GM12878 (cell line): ENCODE results near the gene TPM4. TPM values are rescaled to one million over a fixed set of nuclear protein-coding genes. Genes with fewer than 3 reads are reported as not detected.
A peak's percentile ranks its signal among the peaks of the same experiment; 100 is the strongest.

Experiments
- ATAC-seq: fragments of 200-7000 bp; cut with Tn5 transposase; 3 replicates; pipeline ENCODE4 v1.9.1; 2020; ENCODE audit warnings: mild to moderate bottlenecking, moderate library complexity
- Bru-seq: library from RNA; stranded (reverse); fragments of 400-500 nt; gene quantifications from one replicate; lab custom pipeline; 2021; lab: Mats Ljungman, UMichigan
- BruChase-seq, 2 experiments: library from RNA; stranded (reverse); fragments of 400-500 nt; gene quantifications; one replicate each; lab custom pipeline; 2021; lab: Mats Ljungman, UMichigan
- BruUV-seq: library from RNA; stranded (reverse); fragments of 400-500 nt; replicated peaks from 2 replicates; lab custom pipeline; 2021; lab: Mats Ljungman, UMichigan
- CTCF ChIA-PET: fragments of 300-600 bp; sonication (Branson Sonifier 250); formaldehyde crosslinking; extraction: SDS; loops from one replicate; lab custom pipeline; 2021; ENCODE audit warnings: inconsistent platforms; lab: Yijun Ruan, JAX
- POLR2A ChIA-PET: fragments of 350-600 bp; formaldehyde crosslinking; extraction: SDS; loops from one replicate; lab custom pipeline; 2021; ENCODE audit warnings: inconsistent platforms; lab: Charles Lee
- RAD21 ChIA-PET: fragments of 300-600 bp; sonication (Branson Sonifier 250); formaldehyde crosslinking; loops from one replicate; lab custom pipeline; 2023; ENCODE audit warnings: antibody characterized with exemption; ENCODE audit not compliant: unreplicated experiment; lab: Charles Lee
- SMC1A ChIA-PET: fragments of 300-600 bp; sonication (Branson Sonifier 250); formaldehyde crosslinking; loops from one replicate; lab custom pipeline; 2023; ENCODE audit not compliant: unreplicated experiment, uncharacterized antibody; lab: Charles Lee
- DNase-seq: peaks from one replicate; pipeline ENCODE4 v3.0.0-alpha.2; 2011; ENCODE audit warnings: low read depth, low spot score
- FAIRE-seq: peaks from 3 replicates; lab custom pipeline; 2011; peaks lifted over from hg19 to GRCh38; lab: Jason Lieb, UNC
- H2AFZ ChIP-seq: 2 replicates; pipeline ENCODE4 v1.6.0; 2011; ENCODE audit warnings: low read depth, low read length, control low read depth; ENCODE audit not compliant: control insufficient read depth
- H3K27ac ChIP-seq: 2 replicates; pipeline ENCODE4 v1.5.1; 2011; ENCODE audit warnings: control low read depth; ENCODE audit not compliant: control insufficient read depth, insufficient read depth
- H3K27me3 ChIP-seq, 2 experiments: replicated peaks in 1 of 2; 2 replicates each; pipeline versions ENCODE4 v1.6.0 to v1.6.1; 2011; ENCODE audit warnings: low read length in 1 of 2; ENCODE audit not compliant: control insufficient read depth in 2 of 2, insufficient read depth in 2 of 2
- H3K36me3 ChIP-seq, 2 experiments: 2 replicates each; pipeline ENCODE4 v1.5.1; 2011; ENCODE audit warnings: low read length in 1 of 2; ENCODE audit not compliant: control insufficient read depth in 2 of 2, insufficient read depth in 2 of 2
- H3K4me1 ChIP-seq: 2 replicates; pipeline ENCODE4 v1.6.1; 2011; ENCODE audit warnings: mild to moderate bottlenecking, low read length, moderate library complexity, mixed read lengths; ENCODE audit not compliant: control insufficient read depth, insufficient read depth
- H3K4me2 ChIP-seq: 2 replicates; pipeline ENCODE4 v1.6.0; 2011; ENCODE audit warnings: control low read depth; ENCODE audit not compliant: control insufficient read depth, insufficient read depth
- H3K4me3 ChIP-seq: fragments of 200-600 bp; sonication (generic); 2 replicates; pipeline ENCODE4 v1.5.1; 2016
- H3K79me2 ChIP-seq: 2 replicates; pipeline ENCODE4 v1.6.0; 2011; ENCODE audit warnings: low read length; ENCODE audit not compliant: control insufficient read depth, insufficient read depth
- H3K9ac ChIP-seq: 2 replicates; pipeline ENCODE4 v1.8.0; 2011; ENCODE audit warnings: low read length, control low read depth, mixed read lengths; ENCODE audit not compliant: control insufficient read depth, insufficient read depth
- H3K9me3 ChIP-seq: replicated peaks from 3 replicates; pipeline ENCODE4 v1.5.1; 2011; ENCODE audit warnings: mild to moderate bottlenecking, low read length; ENCODE audit not compliant: control insufficient read depth, insufficient read depth
- H4K20me1 ChIP-seq: 2 replicates; pipeline ENCODE4 v1.6.0; 2011; ENCODE audit not compliant: control insufficient read depth, insufficient read depth
- CEBPZ ChIP-seq: fragments of 150-350 bp; IDR thresholded peaks from 2 replicates; pipeline ENCODE4 v1.6.1; 2016; ENCODE audit warnings: low read depth, low read length
- HDAC6 ChIP-seq: fragments of 200-600 bp; sonication (generic); IDR thresholded peaks from one replicate; pipeline ENCODE4 v1.8.0; 2017; ENCODE audit warnings: antibody characterized with exemption; ENCODE audit not compliant: unreplicated experiment
- HDGF ChIP-seq: fragments of 450-650 bp; IDR thresholded peaks from 2 replicates; pipeline ENCODE4 v1.6.1; 2016; ENCODE audit warnings: antibody characterized with exemption
- IKZF2 ChIP-seq, 2 experiments: fragments of 450-650 bp; IDR thresholded peaks; 2 replicates each; pipeline ENCODE4 v1.6.1; 2017; ENCODE audit warnings: mild to moderate bottlenecking in 2 of 2, moderate library complexity in 2 of 2
- PAX5 ChIP-seq: IDR thresholded peaks from 2 replicates; pipeline ENCODE4 v1.6.1; 2011; ENCODE audit warnings: low read depth, low read length, borderline replicate concordance
- PBX3 ChIP-seq: IDR thresholded peaks from 2 replicates; pipeline ENCODE4 v1.6.1; 2011; ENCODE audit warnings: mild to moderate bottlenecking, low read depth, low read length, moderate library complexity; ENCODE audit not compliant: insufficient replicate concordance
- PKNOX1 ChIP-seq: fragments of 450-650 bp; IDR thresholded peaks from 2 replicates; pipeline ENCODE4 v1.6.1; 2016; ENCODE audit warnings: mild to moderate bottlenecking
- SMAD5 ChIP-seq: IDR thresholded peaks from 2 replicates; pipeline ENCODE4 v1.6.1; 2016; ENCODE audit warnings: antibody characterized with exemption, low read depth
- TAF1 ChIP-seq: IDR thresholded peaks from 2 replicates; pipeline ENCODE4 v1.6.1; 2011; ENCODE audit warnings: mild to moderate bottlenecking, low read depth, low read length, borderline replicate concordance
- TCF12 ChIP-seq: IDR thresholded peaks from 2 replicates; pipeline ENCODE4 v1.6.1; 2011; ENCODE audit warnings: low read depth, mild to moderate bottlenecking, low read length
- WGBS: methylation state at CpG from one replicate; pipeline ENCODE4 v1.1.6; 2016; ENCODE audit warnings: low lambda C conversion rate; ENCODE audit not compliant: insufficient replicate concordance, insufficient coverage; ENCODE audit errors: missing lambda C conversion rate; 5-methylcytosine and 5-hydroxymethylcytosine counted together
- in situ Hi-C: fragments of 300-500 bp; cut with MboI; formaldehyde crosslinking; loops from 9 replicates; pipeline ENCODE4 v1.14.3; 2018; ENCODE audit warnings: mixed read lengths
- intact Hi-C: fragments of 100-400 bp; cut with micrococcal nuclease; formaldehyde crosslinking; loops from one replicate; pipeline ENCODE4 v1.14.2; 2022; ENCODE audit not compliant: unreplicated experiment
- long read RNA-seq, 2 experiments: library from polyadenylated mRNA; unstranded; transcript quantifications; one replicate each; pipeline ENCODE4 v2.0.0, GENCODE V29; 2019 to 2020
- polyA minus RNA-seq, 3 experiments: library from RNA; depleted of rRNA, polyadenylated mRNA; stranded (reverse); fragments of >200 nt; gene quantifications; 2 replicates each; pipeline ENCODE4 v1.2.3, GENCODE V29; 2011
- polyA plus RNA-seq, 11 experiments: library from polyadenylated mRNA; depleted of rRNA in 4 of 11; unstranded in 6 of 11; stranded (reverse) in 5 of 11; fragments of >200 nt; fragmentation: Nextera tagmentation in 4 of 11; fragmentation: Illumina TruSeq in 1 of 11; extraction: Ambion mirVana in 4 of 11; extraction: Trizol in 1 of 11; gene quantifications; 1 replicate in 1 of 11; 2 replicates in 10 of 11; pipeline versions ENCODE4 v1.2.1 to v1.2.3, GENCODE V29; 2011 to 2016; ENCODE audit warnings: inconsistent platforms in 2 of 11, missing spikeins in 2 of 11, low read depth in 1 of 11
- total RNA-seq, 4 experiments: library from RNA; depleted of rRNA in 3 of 4; stranded (reverse); fragments of >200 nt in 3 of 4; fragmentation: Illumina TruSeq in 1 of 4; extraction: Trizol in 1 of 4; gene quantifications; 2 replicates each; pipeline versions ENCODE4 v1.2.1 to v1.2.3, GENCODE V29; 2013 to 2021

TPM4 gene
- total RNA-seq (2013; cell fraction: nucleolus; rRNA removed), result 161 and 178 TPM in 2 replicates
- total RNA-seq (2014; rRNA removed) (413 and 473 TPM in 2 replicates), total RNA-seq (2014; rRNA removed; fragmentation: Illumina TruSeq; extraction: Trizol) (513 and 542 TPM in 2 replicates), total RNA-seq (2021) (338 and 361 TPM in 2 replicates), polyA plus RNA-seq (2011; rRNA removed) (387 and 534 TPM in 2 replicates), polyA plus RNA-seq (2014; fragmentation: Illumina TruSeq; extraction: Trizol) (620 and 767 TPM in 2 replicates), polyA plus RNA-seq (2014; fragmentation: Nextera tagmentation; extraction: Ambion mirVana) (100 to 1,000 TPM; 183 to 194 TPM), polyA plus RNA-seq (2014; rRNA removed) (387 and 401 TPM in 2 replicates), polyA plus RNA-seq (2016; fragmentation: Nextera tagmentation; extraction: Ambion mirVana) (100 to 1,000 TPM; 469 to 473 TPM), polyA minus RNA-seq (2011; rRNA and poly(A)+ RNA removed) (142 and 153 TPM in 2 replicates), Bru-seq, nascent RNA (percentile 97 among the genes with signal in this experiment), BruChase-seq, experiment 1, labeled RNA remaining after a 6-hour chase (percentile 99 among the genes with signal in this experiment), BruChase-seq, experiment 2, labeled RNA remaining after a 2-hour chase (percentile 97 among the genes with signal in this experiment)
- 212 TPM for polyA plus RNA-seq (2011; ENCODE audit: low read depth)
- polyA plus RNA-seq (2011; cell fraction: cytosol; rRNA removed), result 210 and 246 TPM in 2 replicates
- 84.6 and 156 TPM in 2 replicates for polyA plus RNA-seq (2011; cell fraction: nucleus; rRNA removed)
- 261 and 281 TPM in 2 replicates for polyA plus RNA-seq (2012)
- polyA minus RNA-seq (2011; cell fraction: cytosol; rRNA and poly(A)+ RNA removed), result 99.6 and 122 TPM in 2 replicates
- 45.9 and 97.4 TPM in 2 replicates for polyA minus RNA-seq (2011; cell fraction: nucleus; rRNA and poly(A)+ RNA removed)
- long read RNA-seq, experiment 1, transcript TPM4-201 (8 exons, 2,666 nt), result major isoform, 461 of 522 reads
- long read RNA-seq, experiment 1, transcript TPM4-213 (1 exons, 2,672 nt), result minor isoform, 13 of 522 reads
- long read RNA-seq, experiment 1, partial matches to known transcripts, result 12 of 522 reads
- long read RNA-seq, experiment 1, other reads (novel, unspliced or antisense), result 36 of 522 reads
- long read RNA-seq, experiment 2, transcript TPM4-201 (8 exons, 2,666 nt), result major isoform, 972 of 1,096 reads
- long read RNA-seq, experiment 2, transcript TPM4-213 (1 exons, 2,672 nt), result minor isoform, 25 of 1,096 reads
- long read RNA-seq, experiment 2, partial matches to known transcripts, result 50 of 1,096 reads
- long read RNA-seq, experiment 2, other reads (novel, unspliced or antisense), result 46 of 1,096 reads

- intact Hi-C loops (loop anchor here (5.0 kb wide), 2 partner anchors 371 to 511 kb away; no protein-coding TSS in a partner anchor), in situ Hi-C loops (no loop called here)
- H4K20me1 ChIP-seq, result no peaks in the 10 kb centered on the region
- RAD21 ChIA-PET, result interaction anchor here (0.8 to 1.3 kb wide), 8 partner anchors 9 to 109 kb away, joined by 3 to 6 read pairs (median 3); partner anchors contain the start of genes FAM32A and HSH2D
- FAIRE-seq, result peak; percentile 70
- peak within 1 kb of the TSS; percentile 92 for H3K4me3 ChIP-seq
- H3K4me2 ChIP-seq, result peak within 1 kb of the TSS; percentile 94
- H3K9ac ChIP-seq, result peak within 1 kb of the TSS; percentile 99
- no peaks in the 10 kb centered on the region for H3K9me3 ChIP-seq
- SMC1A ChIA-PET, result interaction anchor here (0.6 to 4.0 kb wide), 8 partner anchors 10 to 109 kb away, joined by 3 to 13 read pairs (median 4); partner anchors contain the start of genes FAM32A, HSH2D and RAB8A
- POLR2A ChIA-PET, result interaction anchor here (0.6 to 4.1 kb wide), 11 partner anchors 19 to 743 kb away, joined by 3 to 36 read pairs (median 4); partner anchors contain the start of genes AP1M1, FAM32A and HSH2D
- ATAC-seq, result peak; percentile 66
- H3K4me1 ChIP-seq, result peaks cover 17% of the 10 kb centered on the region
- peak within 1 kb of the TSS; percentile 37 for H2AFZ ChIP-seq
- H3K27ac ChIP-seq, result peak within 1 kb of the TSS; percentile 99
- peaks cover 4 to 8% of the 10 kb centered on the region in 2 experiments for H3K36me3 ChIP-seq
- H3K27me3 ChIP-seq, result no peaks in the 10 kb centered on the region
- peak; percentile 74 for DNase-seq
- 2% methylated on average over 51 of the region's 101 CpGs for WGBS
- H3K79me2 ChIP-seq, result peaks cover 63% of the 10 kb centered on the region
- BruUV-seq, result no TSS peak
- CTCF ChIA-PET, result interaction anchor here (0.8 to 6.8 kb wide), 8 partner anchors 12 to 108 kb away, joined by 3 to 45 read pairs (median 12); partner anchors contain the start of gene FAM32A
- TF ChIP-seq HDGF, result peak; percentile 80; the same call in 1 of the 2 replicates
- TF ChIP-seq PBX3, result no peak
- TF ChIP-seq SMAD5, result 0 out of 2 replicates have a peak, but pooled peaks have one; percentile 65
- TF ChIP-seq TCF12, result peak; percentile 78; the same call in 1 of the 2 replicates
- peak; percentile 52; the same call in 1 of the 2 replicates for TF ChIP-seq PAX5
- no peak for TF ChIP-seq CEBPZ
- no peak for TF ChIP-seq PKNOX1
- peak; percentile 79; the same call in 1 of the 2 replicates for TF ChIP-seq TAF1
- TF ChIP-seq IKZF2 (IDR thresholded peaks at IDR 0.05), result peak; percentile 77 to 79
- TF ChIP-seq HDAC6, result peak; percentile 72
Measured at GRCh38 chr19:16076154-16076957, at the start of gene TPM4. Gene TPM4, plus strand, starts transcription at chr19:16076495. Its CDS starts 71 bp downstream, at chr19:16076566.
